Amniotic stem cell (primary cell): ENCODE data around the gene ANAPC2.
"Not testable (repeated sequence)": the region's sequence is repeated elsewhere in the genome, so short reads cannot be mapped to it uniquely, and the experiment has no call there.

Experiments
- DNase-seq: peaks from one replicate; lab custom pipeline; 2025; lab: John Stamatoyannopoulos, UW

Gene ANAPC2

GRCh38 chr9:137143459-137143858 is 44.9 kb downstream of the ANAPC2 start:
- DNase-seq: no peak

DNA sequence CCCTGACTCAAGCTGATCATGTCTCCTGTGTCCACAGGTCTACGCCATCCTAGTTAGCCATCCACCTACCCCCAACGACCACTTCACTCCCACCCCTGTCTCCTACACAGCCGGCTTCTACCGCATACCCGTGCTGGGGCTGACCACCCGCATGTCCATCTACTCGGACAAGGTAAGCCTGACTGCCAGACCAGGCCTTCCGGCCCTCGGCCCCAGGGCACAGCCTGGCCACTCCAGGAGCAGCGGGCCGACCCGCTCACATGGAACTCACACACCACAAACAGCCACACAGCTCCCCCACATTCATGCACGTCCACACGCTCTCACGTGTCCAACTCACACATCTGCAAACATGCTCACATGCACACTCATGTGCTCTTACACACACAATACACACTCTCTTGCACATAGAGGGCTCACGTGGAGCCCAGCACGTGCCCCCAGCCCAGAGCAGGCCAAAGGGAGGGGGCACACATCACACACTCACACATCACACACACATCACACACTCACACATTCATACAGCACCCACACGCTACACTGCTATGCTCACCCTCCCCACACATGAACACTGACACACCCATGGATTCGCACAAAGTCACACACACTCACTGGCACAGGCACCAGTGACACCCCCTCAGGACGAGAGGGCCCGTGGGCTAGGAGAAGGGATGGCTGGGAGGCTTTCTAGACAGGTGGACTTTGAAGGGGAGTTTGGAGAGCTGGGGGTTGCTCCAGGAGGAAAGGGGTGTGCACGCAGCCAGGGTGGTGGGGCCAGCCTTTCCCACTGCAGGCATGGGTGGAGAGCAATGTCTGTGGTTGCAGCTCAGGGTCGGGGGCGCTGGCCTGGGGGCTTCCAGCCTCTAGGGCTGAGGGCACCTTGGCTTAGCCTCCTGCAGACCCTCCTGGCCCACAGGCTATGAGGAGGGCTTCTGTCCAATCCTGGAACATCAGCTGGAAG is 46.1 kb downstream of the ANAPC2 start:
- no peak for DNase-seq

GRCh38 chr9:137141050-137141810 is 47.1 kb downstream of the ANAPC2 start:
- DNase-seq: no peak

GRCh38 chr9:137140151-137141012 is 48.0 kb downstream of the ANAPC2 start:
- no peak for DNase-seq

DNA sequence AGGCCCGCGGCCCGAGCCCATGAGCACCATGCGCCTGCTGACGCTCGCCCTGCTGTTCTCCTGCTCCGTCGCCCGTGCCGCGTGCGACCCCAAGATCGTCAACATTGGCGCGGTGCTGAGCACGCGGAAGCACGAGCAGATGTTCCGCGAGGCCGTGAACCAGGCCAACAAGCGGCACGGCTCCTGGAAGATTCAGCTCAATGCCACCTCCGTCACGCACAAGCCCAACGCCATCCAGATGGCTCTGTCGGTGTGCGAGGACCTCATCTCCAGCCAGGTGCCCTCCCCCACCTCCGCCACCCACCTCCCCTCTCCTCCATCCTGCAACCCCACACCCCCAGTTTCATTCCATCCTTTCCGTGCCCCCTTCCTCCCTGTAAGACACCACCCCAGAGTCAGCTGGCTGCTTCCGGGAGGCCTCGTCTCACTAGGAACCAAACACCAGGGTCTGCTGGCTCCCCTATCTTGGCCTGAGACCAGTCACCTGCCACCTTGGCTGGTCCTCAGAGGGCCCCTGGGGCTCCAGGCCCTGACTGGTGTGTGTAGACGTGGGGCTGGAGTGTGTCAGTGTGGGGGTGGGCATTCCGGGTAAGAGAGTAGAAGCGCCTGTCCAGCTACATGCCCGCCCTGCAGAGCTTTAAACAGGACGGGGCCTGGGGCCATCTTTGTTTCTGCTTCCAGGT is 48.8 kb downstream of the ANAPC2 start:
- DNase-seq: no peak

- no peak for DNase-seq
These were observed 49.5 kb downstream of the ANAPC2 start, which contains the start of gene GRIN1 for GRCh38 chr9:137138722-137139467. Gene GRIN1 (plus strand): TSS chr9:137139154. CDS start chr9:137139487, 333 bp downstream.

DNA sequence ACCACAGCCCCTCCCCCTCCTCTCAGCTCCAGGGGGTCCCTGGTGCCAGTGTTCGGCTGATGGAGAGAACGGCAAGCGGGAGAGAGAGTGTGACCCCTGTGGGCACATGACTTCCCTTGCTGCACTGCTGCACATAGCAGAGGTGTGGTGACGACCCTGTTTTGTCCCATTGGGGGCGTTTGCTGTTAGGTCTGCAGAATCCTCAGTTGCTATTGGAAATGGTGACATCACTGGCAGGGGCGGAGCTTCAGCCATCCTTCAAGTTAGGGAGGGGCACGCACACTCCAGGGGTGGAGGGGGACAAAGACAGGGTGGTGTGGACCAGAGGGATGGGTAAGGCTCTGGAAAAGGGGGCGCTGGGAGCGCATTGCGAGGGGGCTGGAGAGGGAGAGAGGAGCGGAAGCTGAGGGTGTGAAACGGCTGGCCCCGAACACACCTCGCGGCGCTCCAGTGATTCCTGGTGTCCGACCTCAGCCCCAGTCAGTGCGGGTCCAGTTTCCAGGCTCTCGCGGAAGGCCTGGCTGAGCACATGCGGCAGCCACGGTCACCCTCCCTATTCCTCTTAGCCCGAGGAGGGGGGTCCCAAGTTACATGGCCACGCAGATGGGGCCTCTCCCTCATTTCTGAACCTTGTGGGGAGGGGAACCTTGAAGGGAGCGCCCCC is 50.2 kb downstream of the ANAPC2 start:
- DNase-seq: no peak

DNA sequence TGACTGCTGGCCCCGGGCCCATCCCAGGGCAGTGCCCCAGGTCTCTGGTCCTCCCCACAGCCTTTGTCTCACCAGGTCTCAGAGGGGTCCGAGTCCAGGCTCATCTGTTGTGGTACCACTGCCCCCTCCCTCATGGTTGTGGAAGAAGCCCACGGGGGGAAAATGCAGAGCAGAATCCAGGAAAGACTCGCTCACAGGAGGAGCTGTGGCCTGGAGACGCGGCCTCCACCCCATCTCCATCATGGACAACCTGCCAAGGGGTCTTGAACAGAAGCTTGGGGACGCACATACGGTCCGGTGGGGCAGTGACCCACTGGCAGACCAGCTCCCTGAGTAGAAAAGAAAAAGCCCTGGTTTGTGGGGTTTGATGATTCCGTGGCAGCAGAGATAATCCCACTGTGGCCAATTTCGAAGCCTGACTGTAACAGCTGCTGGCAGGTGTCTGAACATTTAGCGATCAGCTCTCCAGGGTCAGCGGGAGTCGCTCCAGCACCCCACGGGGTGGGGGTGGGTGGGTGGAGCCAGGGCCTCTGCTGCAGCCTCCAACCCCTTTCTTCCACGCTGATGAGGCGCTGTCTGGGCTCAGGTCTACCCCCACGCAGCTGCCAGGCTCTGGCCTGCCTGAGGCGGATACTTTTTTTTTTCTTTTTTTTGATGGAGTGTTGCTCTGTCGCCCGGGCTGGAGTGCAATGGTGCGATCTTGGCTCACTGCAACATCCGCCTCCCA is 51.3 kb downstream of the ANAPC2 start:
- no peak for DNase-seq

DNA sequence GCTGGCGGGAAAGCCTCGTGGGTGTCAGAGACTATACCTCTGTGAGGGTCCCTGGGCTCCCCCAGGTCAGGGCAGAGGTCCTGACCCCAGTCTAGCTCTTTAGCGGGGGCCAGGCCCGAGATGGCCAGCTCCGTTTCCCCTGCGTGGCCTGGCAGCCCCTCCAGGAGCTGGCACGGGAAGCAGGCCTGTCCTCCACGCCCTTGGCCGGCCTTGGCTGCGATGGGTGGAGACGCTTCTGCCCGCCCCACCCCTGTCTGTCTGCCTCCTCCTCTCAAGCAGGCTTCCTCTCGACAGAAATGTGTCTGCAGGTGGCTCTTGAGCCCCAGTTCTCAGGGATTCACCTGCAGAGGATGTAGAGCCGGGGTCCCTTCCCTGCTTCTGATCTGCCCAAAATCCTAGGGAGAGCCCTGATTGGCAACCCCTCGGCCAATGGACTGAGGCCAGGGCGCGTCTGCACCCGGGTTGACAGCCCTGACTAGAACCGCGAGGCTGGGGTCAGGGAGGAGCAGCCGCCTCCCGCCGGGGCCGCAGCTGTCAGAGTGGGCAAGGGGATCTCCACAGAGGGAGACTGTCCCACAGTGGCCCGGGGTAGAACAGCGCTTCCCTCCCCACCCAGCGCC is 52.0 kb downstream of the ANAPC2 start:
- no peak for DNase-seq

DNA sequence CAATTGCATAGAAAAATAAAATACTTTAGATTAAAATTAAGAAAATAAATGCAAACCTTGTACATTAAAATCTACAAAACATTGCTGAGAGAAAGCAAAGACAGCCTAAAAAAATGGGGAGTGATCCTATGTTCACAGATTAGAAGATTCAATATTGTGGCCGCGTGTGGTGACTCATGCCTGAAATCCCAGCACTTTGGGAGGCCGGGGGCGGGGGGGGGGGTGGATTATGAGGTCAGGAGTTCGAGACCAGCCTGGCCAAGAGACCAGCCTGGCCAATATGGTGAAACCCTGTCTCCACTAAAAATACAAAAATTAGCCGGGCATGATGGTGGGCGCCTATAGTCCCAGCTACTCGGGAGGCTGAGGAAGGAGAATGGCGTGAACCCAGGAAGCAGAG is 53.2 kb downstream of the ANAPC2 start:
- DNase-seq: not testable (repeated sequence)

GRCh38 chr9:137134191-137134590 is 54.2 kb downstream of the ANAPC2 start:
- DNase-seq: no peak

DNA sequence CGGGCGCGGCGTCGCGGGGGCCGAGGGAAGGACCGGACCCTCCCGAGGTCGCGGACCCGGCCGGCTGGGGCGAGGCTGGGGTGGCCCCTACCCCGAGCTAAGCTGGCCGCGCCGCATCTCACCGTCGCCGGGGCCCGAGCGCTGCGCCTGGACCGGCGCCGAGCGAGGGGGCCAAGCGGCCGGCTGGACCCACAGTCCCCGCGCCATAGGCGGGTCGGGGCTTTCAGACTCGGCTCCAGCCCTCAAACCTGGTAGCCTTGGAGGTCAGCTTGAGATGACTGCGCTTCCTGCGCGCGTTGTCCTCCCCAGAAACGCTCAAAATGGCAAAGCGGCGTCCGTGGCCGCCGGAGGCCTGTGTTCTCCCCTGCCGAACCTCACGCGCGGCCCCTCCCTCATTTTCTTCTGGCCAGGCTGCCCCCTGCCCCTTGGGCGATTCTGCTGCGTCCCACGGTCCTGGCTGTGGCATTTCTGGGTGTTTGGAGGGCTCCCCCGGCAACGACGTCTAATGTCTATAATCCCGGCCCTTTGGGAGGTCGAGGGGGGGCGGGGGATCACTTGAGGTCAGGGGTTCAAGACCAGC is 58.1 kb downstream of the ANAPC2 start:
- no peak for DNase-seq

- DNase-seq: peak; percentile 86
These were observed 58.7 kb downstream of the ANAPC2 start for GRCh38 chr9:137129456-137130175.

- DNase-seq: no peak
These were observed 59.4 kb downstream of the ANAPC2 start for GRCh38 chr9:137128862-137129455.

DNA sequence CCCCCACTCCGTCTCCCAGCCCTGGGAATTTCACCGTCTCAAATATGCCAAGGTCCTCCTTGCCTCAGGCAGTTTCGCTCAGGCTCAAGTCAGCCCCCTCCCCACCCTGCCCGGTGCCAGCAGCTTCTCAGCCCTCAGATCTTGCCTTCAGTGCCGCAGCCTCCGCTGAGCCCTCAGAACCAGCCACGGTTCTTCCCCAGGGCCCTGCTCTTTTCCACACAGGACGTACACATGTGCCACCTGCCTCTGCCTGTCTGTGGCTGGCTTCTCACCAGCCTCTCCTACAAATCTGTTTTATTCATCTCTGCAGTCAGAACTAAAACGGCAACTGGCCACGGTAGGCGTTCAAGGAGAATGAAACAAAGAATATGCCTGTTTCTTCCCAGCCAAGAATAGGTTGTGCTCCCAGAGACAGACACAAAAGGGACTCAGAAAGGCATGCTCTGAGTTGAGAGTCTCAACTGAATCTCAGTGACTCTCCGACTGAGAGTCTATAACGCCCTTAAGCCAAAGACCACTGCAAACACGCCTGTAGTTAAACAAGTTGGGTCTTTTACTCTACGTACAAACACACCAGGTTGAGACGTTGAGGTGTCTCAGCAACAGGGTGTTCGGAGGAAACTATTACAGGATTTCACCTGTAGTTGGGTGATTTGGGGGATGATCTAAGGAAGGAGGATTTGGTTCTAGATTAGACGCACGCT is 60.0 kb downstream of the ANAPC2 start:
- no peak for DNase-seq

- no peak for DNase-seq
These were observed 60.8 kb downstream of the ANAPC2 start for GRCh38 chr9:137127301-137128157.
